Fibroblast of lung (primary cell): ENCODE data around the gene WSCD2.

Source experiments
- EZH2 ChIP-seq: IDR thresholded peaks from 2 replicates; pipeline ENCODE4 v1.5.1; 2012; ENCODE audit warnings: low read length, control low read depth, mild to moderate bottlenecking; ENCODE audit errors: missing control alignments
- TF ChIP-seq, protein P1 (sequence below), 2 donors: IDR thresholded peaks in 1 of 2; conservative IDR thresholded peaks in 1 of 2; 1 replicate in 1 of 2; 2 replicates in 1 of 2; pipeline ENCODE4 v1.5.1; 2011 to 2012; ENCODE audit warnings: low read length in 2 of 2, control low read depth in 1 of 2, inconsistent platforms in 1 of 2, low read depth in 1 of 2, mild to moderate bottlenecking in 1 of 2

DNA sequence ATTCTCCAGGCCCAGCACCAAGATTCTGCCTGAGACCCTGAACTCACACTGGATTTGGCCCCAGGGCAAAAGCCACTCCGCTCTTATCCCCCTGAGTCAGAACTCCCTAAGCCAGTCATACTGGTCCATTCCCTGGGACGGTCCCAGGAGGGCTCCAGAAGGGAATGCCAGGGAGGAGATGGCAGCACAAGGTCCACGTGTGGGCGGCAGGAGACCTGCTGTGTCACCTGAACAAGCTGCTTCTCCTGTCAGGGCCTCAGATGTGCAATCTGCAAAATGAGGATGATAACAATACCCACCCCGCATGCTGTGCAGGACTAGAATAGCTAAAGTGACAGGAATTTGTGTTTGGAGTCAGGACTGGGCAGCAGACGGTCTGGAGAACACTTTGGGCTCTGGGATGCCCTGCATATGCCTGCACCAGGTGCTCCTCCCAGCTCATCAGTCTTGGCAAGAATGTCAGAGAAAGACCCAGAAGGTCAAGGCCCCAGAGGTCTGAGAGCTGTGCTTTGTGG is 169.7 kb downstream of the WSCD2 start:
- TF ChIP-seq, protein P1, sequence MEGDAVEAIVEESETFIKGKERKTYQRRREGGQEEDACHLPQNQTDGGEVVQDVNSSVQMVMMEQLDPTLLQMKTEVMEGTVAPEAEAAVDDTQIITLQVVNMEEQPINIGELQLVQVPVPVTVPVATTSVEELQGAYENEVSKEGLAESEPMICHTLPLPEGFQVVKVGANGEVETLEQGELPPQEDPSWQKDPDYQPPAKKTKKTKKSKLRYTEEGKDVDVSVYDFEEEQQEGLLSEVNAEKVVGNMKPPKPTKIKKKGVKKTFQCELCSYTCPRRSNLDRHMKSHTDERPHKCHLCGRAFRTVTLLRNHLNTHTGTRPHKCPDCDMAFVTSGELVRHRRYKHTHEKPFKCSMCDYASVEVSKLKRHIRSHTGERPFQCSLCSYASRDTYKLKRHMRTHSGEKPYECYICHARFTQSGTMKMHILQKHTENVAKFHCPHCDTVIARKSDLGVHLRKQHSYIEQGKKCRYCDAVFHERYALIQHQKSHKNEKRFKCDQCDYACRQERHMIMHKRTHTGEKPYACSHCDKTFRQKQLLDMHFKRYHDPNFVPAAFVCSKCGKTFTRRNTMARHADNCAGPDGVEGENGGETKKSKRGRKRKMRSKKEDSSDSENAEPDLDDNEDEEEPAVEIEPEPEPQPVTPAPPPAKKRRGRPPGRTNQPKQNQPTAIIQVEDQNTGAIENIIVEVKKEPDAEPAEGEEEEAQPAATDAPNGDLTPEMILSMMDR (conservative IDR thresholded peaks at IDR 0.05 in 1 of 2, IDR thresholded peaks at IDR 0.05 in 1 of 2; ENCODE audit: low read depth in 1 of 2, low read length in 2 of 2) = no peak
- no peak for TF ChIP-seq EZH2
